ENCODE measurements around the gene KCNT1. TPM values are rescaled to one million over a fixed set of nuclear protein-coding genes. Genes with fewer than 3 reads are reported as not detected.

KCNT1 gene
- total RNA-seq, 1 donor from 2014 or later, result not detected

GRCh38 chr9:135711881-135712280, 9.9 kb downstream of the KCNT1 start:
- H3K9ac ChIP-seq (ENCODE audit: low read length), result no peak overlapping the region
- DNase-seq (ENCODE audit: low read depth), result no peak
- TF ChIP-seq EZH2 (IDR thresholded peaks at IDR 0.05; ENCODE audit: insufficient read depth, low read length) (no peak), CTCF (IDR thresholded peaks at IDR 0.05; ENCODE audit: insufficient read depth, low read depth, low read length) (no peak)
- H4K20me1 ChIP-seq (ENCODE audit: insufficient read depth, low read length), result no peaks in the 10 kb centered on the region
- no peaks in the 10 kb centered on the region for H3K4me1 ChIP-seq (ENCODE audit: insufficient read depth, low read length)
- no peaks in the 10 kb centered on the region for H3K36me3 Mint-ChIP-seq (ENCODE audit: low read depth, unreplicated experiment)
- H3K9me3 ChIP-seq (ENCODE audit: insufficient read depth, low read depth, low read length), result no peaks in the 10 kb centered on the region
- H3K79me2 ChIP-seq (ENCODE audit: insufficient read depth, low read length), result no peaks in the 10 kb centered on the region
- no peak overlapping the region for H2AFZ ChIP-seq (ENCODE audit: low read depth, low read length)
- H3K36me3 ChIP-seq (ENCODE audit: insufficient read depth, low read length), result no peaks in the 10 kb centered on the region
- H3K9me3 Mint-ChIP-seq (ENCODE audit: unreplicated experiment), result no peaks in the 10 kb centered on the region
- FAIRE-seq, result no peak
- H3K27me3 Mint-ChIP-seq (ENCODE audit: low read depth, unreplicated experiment), result peaks cover 82% of the 10 kb centered on the region
- no peaks in the 10 kb centered on the region for H3K4me1 Mint-ChIP-seq (ENCODE audit: low read depth, unreplicated experiment)
- peaks cover 30% of the 10 kb centered on the region for H3K27me3 ChIP-seq (ENCODE audit: insufficient read depth, low read length)
- no peak overlapping the region for H3K27ac Mint-ChIP-seq (ENCODE audit: unreplicated experiment)
- H3K4me3 Mint-ChIP-seq (ENCODE audit: unreplicated experiment), result no peak overlapping the region
- H3K27ac ChIP-seq (ENCODE audit: low read depth, low read length), result no peak overlapping the region
- H3K4me3 ChIP-seq (ENCODE audit: insufficient read depth, low read depth, low read length), result no peak overlapping the region
- H3K4me2 ChIP-seq (ENCODE audit: low read length), result no peak overlapping the region

GRCh38 chr9:135712613-135713295, 10.8 kb downstream of the KCNT1 start:
- H3K4me1 ChIP-seq (ENCODE audit: insufficient read depth, low read length), result no peaks in the 10 kb centered on the region
- no peak overlapping the region for H3K4me2 ChIP-seq (ENCODE audit: low read length)
- no peaks in the 10 kb centered on the region for H3K36me3 Mint-ChIP-seq (ENCODE audit: low read depth, unreplicated experiment)
- TF ChIP-seq EZH2 (IDR thresholded peaks at IDR 0.05; ENCODE audit: insufficient read depth, low read length) (no peak), CTCF (IDR thresholded peaks at IDR 0.05; ENCODE audit: insufficient read depth, low read depth, low read length) (no peak)
- H3K27me3 ChIP-seq (ENCODE audit: insufficient read depth, low read length), result peaks cover 30% of the 10 kb centered on the region
- no peaks in the 10 kb centered on the region for H3K36me3 ChIP-seq (ENCODE audit: insufficient read depth, low read length)
- H3K4me3 ChIP-seq (ENCODE audit: insufficient read depth, low read depth, low read length), result no peak overlapping the region
- H3K4me3 Mint-ChIP-seq (ENCODE audit: unreplicated experiment), result no peak overlapping the region
- DNase-seq (ENCODE audit: low read depth), result no peak
- H2AFZ ChIP-seq (ENCODE audit: low read depth, low read length), result no peak overlapping the region
- no peaks in the 10 kb centered on the region for H3K79me2 ChIP-seq (ENCODE audit: insufficient read depth, low read length)
- no peaks in the 10 kb centered on the region for H3K9me3 ChIP-seq (ENCODE audit: insufficient read depth, low read depth, low read length)
- H3K27ac ChIP-seq (ENCODE audit: low read depth, low read length), result no peak overlapping the region
- H3K27ac Mint-ChIP-seq (ENCODE audit: unreplicated experiment), result no peak overlapping the region
- peaks cover 84% of the 10 kb centered on the region for H3K27me3 Mint-ChIP-seq (ENCODE audit: low read depth, unreplicated experiment)
- no peak for FAIRE-seq
- no peaks in the 10 kb centered on the region for H3K9me3 Mint-ChIP-seq (ENCODE audit: unreplicated experiment)
- H3K9ac ChIP-seq (ENCODE audit: low read length), result no peak overlapping the region
- H4K20me1 ChIP-seq (ENCODE audit: insufficient read depth, low read length), result no peaks in the 10 kb centered on the region
- no peaks in the 10 kb centered on the region for H3K4me1 Mint-ChIP-seq (ENCODE audit: low read depth, unreplicated experiment)
